Breast epithelium (tissue), 4 donors: ENCODE measurements around the gene PALM2AKAP2. TPM values are rescaled to one million over a fixed set of nuclear protein-coding genes. Genes with fewer than 3 reads are reported as not detected.

Experiments
- DNase-seq, 2 donors: peaks; one replicate each; pipeline ENCODE4 v3.0.0-alpha.2; 2019; ENCODE audit warnings: low spot score in 2 of 2
- H3K27ac ChIP-seq, 2 donors: fragments of 200-600 bp; sonication (generic) in 1 of 2; one replicate each; pipeline ENCODE4 v1.5.1; 2016 to 2019; ENCODE audit warnings: mild to moderate bottlenecking in 1 of 2
- H3K27me3 ChIP-seq, 2 donors: fragments of 200-600 bp; sonication (generic) in 1 of 2; one replicate each; pipeline versions ENCODE4 v1.5.1 to v1.6.0; 2017 to 2019; ENCODE audit warnings: control low read depth in 1 of 2, mild to moderate bottlenecking in 1 of 2
- H3K36me3 ChIP-seq: fragments of 200-600 bp; one replicate; pipeline ENCODE4 v1.5.1; 2019
- H3K4me1 ChIP-seq, 2 donors: fragments of 200-600 bp; sonication (generic); one replicate each; pipeline ENCODE4 v1.5.1; 2016 to 2019; ENCODE audit warnings: control low read depth in 1 of 2
- H3K4me3 ChIP-seq, 3 donors: fragments of 200-600 bp; sonication (generic); 1 replicate in 2 of 3; 2 replicates in 1 of 3; pipeline ENCODE4 v1.5.1; 2016 to 2019; ENCODE audit warnings: mild to moderate bottlenecking in 3 of 3, moderate library complexity in 2 of 3
- H3K9me3 ChIP-seq, 2 donors: fragments of 200-600 bp; sonication (generic) in 1 of 2; one replicate each; pipeline ENCODE4 v1.5.1; 2016 to 2019; ENCODE audit warnings: control low read depth in 1 of 2
- CTCF ChIP-seq, 3 donors: fragments of 450-650 bp; IDR thresholded peaks; one replicate each; pipeline ENCODE4 v1.5.1; 2016 to 2017; ENCODE audit warnings: antibody characterized with exemption in 3 of 3, mild to moderate bottlenecking in 3 of 3, moderate library complexity in 3 of 3
- POLR2A ChIP-seq: fragments of 450-650 bp; IDR thresholded peaks from one replicate; pipeline ENCODE4 v1.6.1; 2016; ENCODE audit warnings: antibody characterized with exemption, mild to moderate bottlenecking, moderate library complexity
- POLR2AphosphoS5 ChIP-seq, 3 donors: sonication (generic); formaldehyde crosslinking; IDR thresholded peaks; one replicate each; pipeline ENCODE4 v1.6.1; 2017; ENCODE audit warnings: antibody characterized with exemption in 3 of 3
- intact Hi-C: fragments of 100-400 bp; cut with DNase I; formaldehyde crosslinking; loops from one replicate; pipeline ENCODE4 v1.15.1; 2023; ENCODE audit warnings: low total_unique reads
- total RNA-seq, 3 donors: library from RNA; depleted of rRNA; stranded (reverse); fragments of >200 nt; gene quantifications; one replicate each; pipeline ENCODE4 v1.1.0, GENCODE V29; 2016

The PALM2AKAP2 gene
- total RNA-seq, 3 donors from 2014 or later = 6.4 to 41.4 (median 8.8) TPM

- DNase-seq = no peak
- intact Hi-C loops = no loop called here
- Histone ChIP-seq H3K36me3 (no peaks in the 10 kb centered on the region), H3K27me3 (no peaks in the 10 kb centered on the region), H3K27ac (no peak overlapping the region), H3K4me3 (no peak overlapping the region), H3K4me1 (no peaks in the 10 kb centered on the region), H3K9me3 (no peaks in the 10 kb centered on the region)
- no peak for TF ChIP-seq CTCF (IDR thresholded peaks at IDR 0.05)
- no peak for TF ChIP-seq POLR2AphosphoS5 (IDR thresholded peaks at IDR 0.05)
- no peak for TF ChIP-seq POLR2A
Measured at GRCh38 chr9:109771087-109771486, 8.9 kb upstream of the PALM2AKAP2 start.

GRCh38 chr9:109771796-109772531 lies 8.0 kb upstream of the PALM2AKAP2 start:
- no peak overlapping the region for H3K27ac ChIP-seq
- no peaks in the 10 kb centered on the region for H3K4me1 ChIP-seq
- TF ChIP-seq POLR2A (no peak), POLR2AphosphoS5 (IDR thresholded peaks at IDR 0.05) (no peak), CTCF (IDR thresholded peaks at IDR 0.05) (no peak)
- no peaks in the 10 kb centered on the region for H3K27me3 ChIP-seq
- intact Hi-C loops = no loop called here
- no peaks in the 10 kb centered on the region for H3K9me3 ChIP-seq
- no peaks in the 10 kb centered on the region for H3K36me3 ChIP-seq
- DNase-seq = no peak
- no peak overlapping the region for H3K4me3 ChIP-seq

GRCh38 chr9:109775516-109775915 lies 4.5 kb upstream of the PALM2AKAP2 start:
- Histone ChIP-seq H3K36me3 (no peaks in the 10 kb centered on the region), H3K27me3 (no peaks in the 10 kb centered on the region), H3K4me3 (no peak overlapping the region), H3K4me1 (no peaks in the 10 kb centered on the region), H3K27ac (peak overlapping the region in 1 of 2 donors; percentile 14), H3K9me3 (no peaks in the 10 kb centered on the region)
- TF ChIP-seq POLR2AphosphoS5 (IDR thresholded peaks at IDR 0.05) (no peak), POLR2A (no peak), CTCF (IDR thresholded peaks at IDR 0.05) (no peak)
- no peak for DNase-seq
- intact Hi-C loops = no loop called here

- Histone ChIP-seq H3K27ac (no peak overlapping the region), H3K4me3 (no peak overlapping the region), H3K9me3 (no peaks in the 10 kb centered on the region), H3K4me1 (no peaks in the 10 kb centered on the region), H3K27me3 (no peaks in the 10 kb centered on the region), H3K36me3 (no peaks in the 10 kb centered on the region)
- peak in 1 of 2 donors; percentile 54 for DNase-seq
- no peak for TF ChIP-seq POLR2A
- intact Hi-C loops = no loop called here
Measured at GRCh38 chr9:109776391-109776790, 3.6 kb upstream of the PALM2AKAP2 start.

GRCh38 chr9:109780453-109781033 lies 545 bp downstream of the PALM2AKAP2 start:
- H3K27me3 ChIP-seq = no peaks in the 10 kb centered on the region
- peak overlapping the region; percentile 54 to 70 (median 66) for H3K4me3 ChIP-seq
- intact Hi-C loops = no loop called here
- H3K27ac ChIP-seq = peak overlapping the region; percentile 61 to 68
- H3K9me3 ChIP-seq = no peaks in the 10 kb centered on the region
- H3K4me1 ChIP-seq = no peaks in the 10 kb centered on the region
- no peak for TF ChIP-seq POLR2A
- TF ChIP-seq POLR2AphosphoS5 (IDR thresholded peaks at IDR 0.05) = no peak
- TF ChIP-seq CTCF (IDR thresholded peaks at IDR 0.05) = no peak
- DNase-seq = no peak
- H3K36me3 ChIP-seq = no peaks in the 10 kb centered on the region
